Neural cell (in vitro differentiated cells): ENCODE results near the gene WDR49. TPM values are rescaled to one million over a fixed set of nuclear protein-coding genes. Genes with fewer than 3 reads are reported as not detected.

Experiments used
- H2AFZ ChIP-seq: fragments of 200-600, 300-800 bp; sonication (generic), shearing (Covaris generic); 2 replicates; pipeline ENCODE4 v1.6.0; 2014; ENCODE audit warnings: low read depth, mild to moderate bottlenecking, antibody characterized with exemption, low read length, moderate library complexity
- H3F3A ChIP-seq: fragments of 200-600 bp; shearing (Covaris generic); 2 replicates; pipeline ENCODE4 v1.6.1; 2016; ENCODE audit warnings: mild to moderate bottlenecking, moderate library complexity, mixed read lengths, antibody characterized with exemption, low read length; ENCODE audit not compliant: insufficient read depth, poor library complexity, severe bottlenecking
- H3K27ac ChIP-seq: fragments of 200-600, 300-800 bp; sonication (generic), shearing (Covaris generic); 2 replicates; pipeline ENCODE4 v1.5.1; 2014; ENCODE audit warnings: mild to moderate bottlenecking, low read length, moderate library complexity
- H3K27me3 ChIP-seq: fragments of 300-800, 200-600 bp; sonication (generic), shearing (Covaris generic); 2 replicates; pipeline ENCODE4 v1.6.0; 2014; ENCODE audit warnings: mild to moderate bottlenecking, low read depth, low read length, moderate library complexity; ENCODE audit not compliant: insufficient read depth
- H3K36me3 ChIP-seq: fragments of 300-800, 200-600 bp; sonication (generic), shearing (Covaris generic); 2 replicates; pipeline ENCODE4 v1.5.1; 2014; ENCODE audit warnings: mild to moderate bottlenecking, antibody characterized with exemption, low read length, moderate library complexity; ENCODE audit not compliant: insufficient read depth
- H3K4me2 ChIP-seq: fragments of 300-800, 200-600 bp; sonication (generic), shearing (Covaris generic); 2 replicates; pipeline ENCODE4 v1.6.0; 2014; ENCODE audit warnings: mild to moderate bottlenecking, low read length
- H3K4me3 ChIP-seq: fragments of 300-800, 200-600 bp; sonication (generic), shearing (Covaris generic); 2 replicates; pipeline ENCODE4 v1.5.1; 2014; ENCODE audit warnings: mild to moderate bottlenecking, low read length, moderate library complexity
- H3K79me2 ChIP-seq: fragments of 200-600 bp; shearing (Covaris generic); replicated peaks from 2 replicates; pipeline ENCODE4 v1.6.0; 2014; ENCODE audit warnings: mild to moderate bottlenecking, low read length, moderate library complexity; ENCODE audit not compliant: insufficient read depth
- H3K9ac ChIP-seq: fragments of 300-800, 200-600 bp; sonication (generic), shearing (Covaris generic); 2 replicates; pipeline ENCODE4 v1.6.1; 2016; ENCODE audit warnings: mild to moderate bottlenecking, low read length, mixed read lengths
- H3K9me2 ChIP-seq: fragments of 200-600 bp; shearing (Covaris generic); 2 replicates; pipeline ENCODE4 v1.6.1; 2016; ENCODE audit warnings: mild to moderate bottlenecking, low read length, mixed read lengths; ENCODE audit not compliant: insufficient read depth
- H3K9me3 ChIP-seq: fragments of 200-600, 300-800 bp; sonication (generic), shearing (Covaris generic); 2 replicates; pipeline ENCODE4 v1.6.1; 2016; ENCODE audit warnings: mild to moderate bottlenecking, mixed run types, low read length, moderate library complexity, mixed read lengths
- H4K20me1 ChIP-seq: fragments of 200-600 bp; shearing (Covaris generic); 2 replicates; pipeline ENCODE4 v1.6.1; 2016; ENCODE audit warnings: mild to moderate bottlenecking, mixed run types; ENCODE audit not compliant: insufficient read depth
- CTCF ChIP-seq: fragments of 450-650 bp; IDR thresholded peaks from 2 replicates; pipeline ENCODE4 v1.5.1; 2014; ENCODE audit warnings: antibody characterized with exemption, mild to moderate bottlenecking, moderate library complexity; ENCODE audit not compliant: poor library complexity, severe bottlenecking
- EP300 ChIP-seq: fragments of 450-650 bp; conservative IDR thresholded peaks from 2 replicates; pipeline ENCODE4 v1.6.1; 2014; ENCODE audit warnings: antibody characterized with exemption, mild to moderate bottlenecking, moderate library complexity; ENCODE audit not compliant: poor library complexity, severe bottlenecking
- EZH2 ChIP-seq: fragments of 200-600, 300-800 bp; shearing (Covaris generic), sonication (generic); IDR thresholded peaks from 2 replicates; pipeline ENCODE4 v1.6.1; 2014; ENCODE audit warnings: antibody characterized with exemption, low read length, borderline replicate concordance, mild to moderate bottlenecking; ENCODE audit not compliant: insufficient read depth, poor library complexity, severe bottlenecking
- MXI1 ChIP-seq: fragments of 450-650 bp; conservative IDR thresholded peaks from 2 replicates; pipeline ENCODE4 v1.6.1; 2014; ENCODE audit warnings: antibody characterized with exemption, mild to moderate bottlenecking; ENCODE audit not compliant: poor library complexity, severe bottlenecking
- POLR2AphosphoS5 ChIP-seq: IDR thresholded peaks from 2 replicates; pipeline ENCODE4 v1.6.1; 2012
- RAD21 ChIP-seq: fragments of 450-650 bp; conservative IDR thresholded peaks from 2 replicates; pipeline ENCODE4 v1.6.1; 2014; ENCODE audit warnings: antibody characterized with exemption, mild to moderate bottlenecking, moderate library complexity
- SMC3 ChIP-seq: fragments of 450-650 bp; conservative IDR thresholded peaks from 2 replicates; pipeline ENCODE4 v1.6.1; 2014; ENCODE audit warnings: antibody characterized with exemption, mild to moderate bottlenecking, moderate library complexity; ENCODE audit not compliant: poor library complexity
- TAF1 ChIP-seq: IDR thresholded peaks from 2 replicates; pipeline ENCODE4 v1.6.1; 2012; ENCODE audit warnings: low read depth
- polyA plus RNA-seq: library from polyadenylated mRNA; depleted of rRNA; stranded (reverse); fragments of >200 nt; gene quantifications from 2 replicates; pipeline ENCODE4 v1.2.3, GENCODE V29; 2014
- TF ChIP-seq, protein P1 (sequence below): IDR thresholded peaks from 2 replicates; pipeline ENCODE4 v1.6.1; 2012; ENCODE audit warnings: borderline replicate concordance

The WDR49 gene
- polyA plus RNA-seq, 1 donor from 2014 or later = 1.1 TPM

- Histone ChIP-seq H3K9me2 (no peaks in the 10 kb centered on the region), H3K4me2 (no peak overlapping the region)
- TF ChIP-seq RAD21 (no peak), EP300 (no peak), TAF1 (no peak), EZH2 (no peak)
- TF ChIP-seq, protein P1, sequence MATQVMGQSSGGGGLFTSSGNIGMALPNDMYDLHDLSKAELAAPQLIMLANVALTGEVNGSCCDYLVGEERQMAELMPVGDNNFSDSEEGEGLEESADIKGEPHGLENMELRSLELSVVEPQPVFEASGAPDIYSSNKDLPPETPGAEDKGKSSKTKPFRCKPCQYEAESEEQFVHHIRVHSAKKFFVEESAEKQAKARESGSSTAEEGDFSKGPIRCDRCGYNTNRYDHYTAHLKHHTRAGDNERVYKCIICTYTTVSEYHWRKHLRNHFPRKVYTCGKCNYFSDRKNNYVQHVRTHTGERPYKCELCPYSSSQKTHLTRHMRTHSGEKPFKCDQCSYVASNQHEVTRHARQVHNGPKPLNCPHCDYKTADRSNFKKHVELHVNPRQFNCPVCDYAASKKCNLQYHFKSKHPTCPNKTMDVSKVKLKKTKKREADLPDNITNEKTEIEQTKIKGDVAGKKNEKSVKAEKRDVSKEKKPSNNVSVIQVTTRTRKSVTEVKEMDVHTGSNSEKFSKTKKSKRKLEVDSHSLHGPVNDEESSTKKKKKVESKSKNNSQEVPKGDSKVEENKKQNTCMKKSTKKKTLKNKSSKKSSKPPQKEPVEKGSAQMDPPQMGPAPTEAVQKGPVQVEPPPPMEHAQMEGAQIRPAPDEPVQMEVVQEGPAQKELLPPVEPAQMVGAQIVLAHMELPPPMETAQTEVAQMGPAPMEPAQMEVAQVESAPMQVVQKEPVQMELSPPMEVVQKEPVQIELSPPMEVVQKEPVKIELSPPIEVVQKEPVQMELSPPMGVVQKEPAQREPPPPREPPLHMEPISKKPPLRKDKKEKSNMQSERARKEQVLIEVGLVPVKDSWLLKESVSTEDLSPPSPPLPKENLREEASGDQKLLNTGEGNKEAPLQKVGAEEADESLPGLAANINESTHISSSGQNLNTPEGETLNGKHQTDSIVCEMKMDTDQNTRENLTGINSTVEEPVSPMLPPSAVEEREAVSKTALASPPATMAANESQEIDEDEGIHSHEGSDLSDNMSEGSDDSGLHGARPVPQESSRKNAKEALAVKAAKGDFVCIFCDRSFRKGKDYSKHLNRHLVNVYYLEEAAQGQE = no peak
Observed at GRCh38 chr3:167489571-167489970, 164.2 kb downstream of the WDR49 start.

DNA sequence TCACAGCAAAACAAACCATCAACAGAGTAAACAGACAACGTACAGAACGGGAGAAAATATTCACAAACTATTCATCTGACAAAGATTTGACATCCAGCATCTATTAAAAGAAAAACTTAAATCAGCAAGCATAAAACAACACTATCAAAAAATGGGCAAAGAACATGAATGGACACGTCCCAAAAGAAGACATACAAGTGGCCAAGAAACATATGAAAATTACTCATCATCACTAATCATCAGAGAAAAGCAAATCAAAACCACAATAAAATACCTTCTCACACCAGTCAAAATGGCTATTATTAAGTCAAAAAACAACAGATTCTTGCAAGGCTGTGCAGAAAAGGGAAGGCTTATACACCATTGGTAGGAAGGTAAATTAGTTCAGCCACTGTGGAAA, 166.2 kb downstream of the WDR49 start:
- Histone ChIP-seq H3F3A (no peaks in the 10 kb centered on the region), H3K79me2 (no peaks in the 10 kb centered on the region), H2AFZ (no peak overlapping the region), H3K9me2 (no peaks in the 10 kb centered on the region), H3K9me3 (no peaks in the 10 kb centered on the region), H3K4me3 (no peak overlapping the region), H3K27ac (no peak overlapping the region), H3K9ac (no peak overlapping the region), H4K20me1 (no peaks in the 10 kb centered on the region), H3K4me2 (no peak overlapping the region), H3K27me3 (no peaks in the 10 kb centered on the region), H3K36me3 (no peaks in the 10 kb centered on the region)
- TF ChIP-seq RAD21 (no peak), EP300 (no peak), EZH2 (no peak), MXI1 (no peak)

More at GRCh38 chr3:167489571-167489970, 164.2 kb downstream of the WDR49 start:
- Histone ChIP-seq H3K27me3 (no peaks in the 10 kb centered on the region), H3F3A (no peaks in the 10 kb centered on the region), H3K4me3 (no peak overlapping the region), H2AFZ (no peak overlapping the region), H3K9ac (no peak overlapping the region), H3K79me2 (no peaks in the 10 kb centered on the region), H3K27ac (no peak overlapping the region), H4K20me1 (no peaks in the 10 kb centered on the region), H3K36me3 (no peaks in the 10 kb centered on the region), H3K9me3 (no peaks in the 10 kb centered on the region)

DNA sequence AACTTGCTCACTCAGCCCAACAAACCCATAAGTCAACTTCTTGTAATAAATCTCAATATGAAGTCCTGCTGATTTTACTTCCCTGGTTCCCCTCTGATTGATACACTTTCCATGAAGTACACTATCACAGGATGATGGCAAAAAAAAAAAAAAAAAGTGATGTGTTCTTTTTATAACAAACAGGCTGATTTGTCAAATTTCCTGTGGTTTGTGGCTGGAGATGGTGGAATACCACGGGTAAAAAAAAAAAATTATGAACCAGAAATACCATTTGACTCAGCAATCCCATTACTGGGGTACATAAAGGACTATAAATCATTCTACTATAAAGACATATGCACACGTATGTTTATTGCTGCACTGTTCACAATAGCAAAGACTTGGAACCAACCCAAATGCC, 169.2 kb downstream of the WDR49 start:
- Histone ChIP-seq H3K27me3 (no peaks in the 10 kb centered on the region), H3K27ac (no peak overlapping the region)

More for the DNA sequence above, 169.2 kb downstream of the WDR49 start:
- Histone ChIP-seq H3K4me2 (no peak overlapping the region), H2AFZ (no peak overlapping the region), H3K9me3 (no peaks in the 10 kb centered on the region), H3K4me3 (no peak overlapping the region), H3K9me2 (no peaks in the 10 kb centered on the region), H4K20me1 (no peaks in the 10 kb centered on the region), H3K79me2 (no peaks in the 10 kb centered on the region), H3F3A (no peaks in the 10 kb centered on the region), H3K9ac (no peak overlapping the region), H3K36me3 (no peaks in the 10 kb centered on the region)
- no peak for TF ChIP-seq SMC3
- TF ChIP-seq, protein P1 = no peak
- TF ChIP-seq POLR2AphosphoS5 = no peak
- TF ChIP-seq MXI1 = no peak
- no peak for TF ChIP-seq EZH2
- TF ChIP-seq EP300 = no peak
- no peak for TF ChIP-seq CTCF
- TF ChIP-seq TAF1 = no peak
- TF ChIP-seq RAD21 = no peak
